ENCODE results near the gene KCNK2.
"Not testable (repeated sequence)": the region's sequence is repeated elsewhere in the genome, so short reads cannot be mapped to it uniquely, and the experiment has no call there.

KCNK2 gene

GRCh38 chr1:215156232-215156631 is 73.7 kb downstream of the KCNK2 start:
- no peak for DNase-seq

GRCh38 chr1:215160351-215160750 is 77.8 kb downstream of the KCNK2 start:
- DNase-seq, result no peak

- DNase-seq, result not testable (repeated sequence)
Observed at GRCh38 chr1:215163144-215163543, 80.6 kb downstream of the KCNK2 start.

GRCh38 chr1:215166886-215167285 is 84.3 kb downstream of the KCNK2 start:
- DNase-seq, result no peak

DNA sequence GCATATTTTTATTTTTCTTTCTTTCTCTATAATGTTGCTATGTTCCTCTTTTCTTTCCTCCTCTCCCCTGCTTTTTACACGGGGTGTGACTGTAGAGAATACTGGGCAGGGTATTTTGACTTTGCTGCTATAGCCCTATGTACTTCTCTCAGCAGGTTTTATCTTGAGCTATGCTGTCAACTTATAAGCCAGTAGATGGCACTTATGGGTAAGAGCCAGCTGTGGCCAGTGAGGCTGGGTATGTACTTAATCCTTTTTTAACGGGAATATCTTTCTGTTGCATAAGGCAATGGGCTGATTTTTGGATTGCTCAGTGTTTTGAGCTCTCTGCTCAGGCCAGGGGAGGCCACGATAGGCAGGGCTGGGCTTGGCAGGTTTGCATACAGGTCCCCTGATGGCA is 99.0 kb downstream of the KCNK2 start:
- DNase-seq, result no peak

DNA sequence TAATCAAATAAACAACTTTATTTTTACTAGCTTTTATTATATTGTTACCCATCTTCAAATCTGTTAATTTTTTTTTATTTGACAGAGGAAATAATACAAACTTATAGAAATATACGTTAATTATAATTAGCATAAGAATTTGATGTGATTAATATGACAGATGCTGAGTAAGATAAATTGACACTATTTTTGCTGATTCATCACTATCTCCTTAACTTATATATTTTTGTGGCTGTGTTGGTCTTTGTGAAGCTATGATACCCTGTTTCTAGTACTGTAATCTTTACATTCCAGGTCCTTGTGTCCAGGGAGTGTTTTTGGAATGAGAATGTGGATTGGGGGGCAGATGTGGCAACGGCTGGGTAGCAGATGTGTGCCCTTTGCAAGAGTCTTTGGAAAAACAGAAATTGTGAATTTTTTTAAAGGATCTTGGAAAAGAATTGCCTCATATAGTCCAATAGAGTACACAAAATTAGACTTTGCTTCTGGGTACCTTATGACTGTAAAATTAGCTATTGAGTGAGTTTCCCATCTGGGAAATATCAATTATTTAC is 102.6 kb downstream of the KCNK2 start:
- DNase-seq, result no peak

DNA sequence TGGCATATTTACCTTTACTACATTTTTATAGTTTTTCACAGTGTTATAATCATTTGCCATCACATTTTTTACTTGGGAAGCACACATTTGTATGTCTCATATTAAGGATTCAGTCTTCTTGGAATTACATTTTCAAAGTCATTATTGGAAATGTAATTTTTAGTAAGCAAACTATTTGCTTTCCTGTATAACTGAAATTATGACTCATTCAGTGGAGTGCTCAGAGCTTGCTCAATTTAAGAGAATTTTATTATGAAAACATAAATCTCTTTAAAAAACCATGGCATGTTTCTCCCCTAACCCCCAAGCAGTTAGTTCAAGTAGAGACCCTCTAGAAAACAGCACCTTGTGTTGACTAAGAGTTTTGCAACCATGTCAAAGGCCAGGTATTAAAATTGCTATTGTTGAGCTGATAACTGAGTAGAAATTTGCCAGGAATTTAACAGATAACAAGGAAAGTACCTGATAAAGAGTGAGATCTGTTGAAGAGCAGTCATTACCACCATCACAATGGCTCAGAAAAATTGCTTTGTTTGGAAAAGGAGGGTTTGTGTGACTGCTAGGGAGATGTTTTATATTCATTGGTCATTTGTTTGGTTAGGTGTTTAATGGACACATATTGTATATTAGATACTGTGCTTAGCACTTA is 105.9 kb downstream of the KCNK2 start:
- DNase-seq, result peak in 2 of 3 experiments; percentile 9 to 55

- DNase-seq, result no peak
Observed at GRCh38 chr1:215192306-215192705, 109.8 kb downstream of the KCNK2 start.

- DNase-seq, result no peak
Observed at GRCh38 chr1:215198021-215198420, 115.5 kb downstream of the KCNK2 start.

- no peak for DNase-seq
Observed at GRCh38 chr1:215200121-215200520, 117.6 kb downstream of the KCNK2 start.

DNA sequence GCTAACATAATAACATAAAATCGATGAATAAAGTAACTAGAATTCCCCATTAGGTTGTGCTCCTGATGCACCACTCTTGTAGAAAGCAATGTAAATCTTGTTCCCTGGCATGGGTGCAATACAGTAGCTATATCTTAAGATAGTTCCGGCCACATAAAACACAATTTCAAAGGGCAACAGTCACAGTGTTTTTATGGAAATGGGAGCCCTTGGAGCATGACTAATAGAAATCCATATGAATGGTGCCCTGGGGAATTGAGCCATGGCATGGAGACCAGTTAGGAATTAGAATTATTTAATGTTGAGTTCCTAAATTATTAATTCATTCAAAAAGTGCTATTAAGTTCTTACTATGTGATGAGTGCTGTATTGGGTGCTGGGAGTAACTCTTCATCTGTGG is 118.7 kb downstream of the KCNK2 start:
- DNase-seq, result no peak

DNA sequence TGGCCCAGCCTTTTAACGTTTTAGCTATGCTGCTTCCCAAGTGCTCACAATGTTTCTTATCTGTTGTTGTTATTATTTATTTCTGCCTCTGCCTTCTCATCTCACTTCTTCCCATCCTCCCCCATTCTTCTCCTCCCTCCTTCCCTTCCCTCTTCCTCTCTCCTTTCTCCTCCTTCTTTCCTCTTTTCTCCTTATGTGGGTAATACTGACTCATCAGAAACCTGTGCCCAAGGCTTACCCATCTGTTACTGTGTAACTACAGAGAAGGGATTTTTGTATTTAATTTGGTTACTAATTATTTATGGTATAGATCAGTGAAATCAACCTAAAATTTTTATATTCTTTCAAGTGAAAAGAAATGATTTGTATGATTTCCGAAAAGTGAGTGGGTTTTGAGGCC is 120.3 kb downstream of the KCNK2 start:
- DNase-seq, result no peak

DNA sequence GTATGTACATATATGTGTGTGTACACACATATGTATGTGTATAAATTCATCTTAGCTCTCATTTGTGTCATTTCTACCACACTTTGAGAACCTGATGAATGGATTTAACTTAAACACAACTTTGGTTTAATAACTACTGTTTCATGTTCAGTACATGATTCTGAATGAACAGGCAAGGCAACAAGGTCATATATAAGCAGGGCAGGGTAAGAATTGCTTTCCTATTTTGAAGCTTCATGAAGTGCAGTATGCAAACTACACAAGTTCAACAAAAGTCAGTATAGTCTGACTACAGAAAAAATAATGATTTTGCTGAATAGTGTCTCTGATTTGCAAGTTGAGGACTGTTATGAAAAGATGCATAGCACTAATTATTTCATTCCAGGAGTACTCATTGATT is 127.6 kb downstream of the KCNK2 start:
- peak in 1 of 3 experiments; percentile 25 for DNase-seq

GRCh38 chr1:215215846-215216245 is 133.3 kb downstream of the KCNK2 start:
- DNase-seq, result peak in 1 of 3 experiments; percentile 10

DNA sequence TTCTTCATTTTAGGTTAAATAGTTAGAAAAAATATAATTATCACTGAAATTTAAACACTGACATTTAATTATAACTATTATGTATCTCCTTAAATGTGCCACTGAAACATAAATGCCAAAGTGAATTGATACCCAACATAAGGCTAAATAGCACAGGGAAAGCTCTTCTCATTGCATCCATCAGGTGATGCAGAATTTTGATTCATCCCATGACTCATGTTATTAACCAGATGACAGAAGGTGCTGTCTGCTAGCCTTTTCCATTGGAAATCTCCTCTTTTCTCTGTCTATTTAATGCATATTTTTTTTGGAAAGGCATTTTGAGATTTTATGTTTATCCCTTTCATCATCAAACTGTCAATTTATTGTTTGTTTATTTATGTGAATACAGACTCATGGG is 136.8 kb downstream of the KCNK2 start:
- no peak for DNase-seq

- no peak for DNase-seq
Observed at GRCh38 chr1:215220346-215220745, 137.8 kb downstream of the KCNK2 start.

DNA sequence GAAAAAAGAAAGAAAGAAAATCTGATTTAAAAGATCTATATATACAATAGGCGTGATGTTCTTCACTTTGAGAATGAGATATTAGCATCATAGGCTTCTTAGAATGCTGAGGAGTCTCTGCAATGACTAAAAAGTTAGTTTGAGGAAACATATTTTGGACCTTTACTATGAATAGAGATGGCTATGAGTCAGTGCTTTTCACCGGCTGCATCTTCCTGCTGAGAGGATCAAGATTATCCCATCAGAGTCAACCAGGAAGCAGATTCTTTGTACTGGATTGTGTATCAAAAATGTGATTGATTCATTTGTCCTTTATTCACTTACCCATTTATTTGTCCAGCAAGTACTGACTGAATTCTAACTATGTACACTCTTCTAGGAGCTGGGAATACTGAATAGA is 144.2 kb downstream of the KCNK2 start:
- no peak for DNase-seq

DNA sequence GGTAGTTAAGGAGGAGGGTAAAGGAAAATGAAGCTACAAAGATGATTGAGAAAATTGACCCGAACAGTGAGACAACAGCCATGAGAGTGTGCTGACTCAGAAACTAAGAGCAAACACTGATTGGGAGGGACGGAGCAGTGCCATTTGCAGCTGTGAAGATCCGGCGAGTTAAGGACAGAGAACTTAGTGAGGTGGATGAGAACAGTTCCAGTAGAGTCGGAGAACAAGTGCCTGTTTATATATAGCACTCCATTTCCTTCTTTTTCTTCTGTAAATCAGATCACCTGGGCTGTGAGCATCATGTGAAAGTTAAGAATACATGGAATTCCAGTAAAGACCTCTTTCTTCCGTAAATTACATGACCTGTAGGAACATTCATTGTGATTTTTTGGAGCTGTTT is 145.7 kb downstream of the KCNK2 start:
- DNase-seq, result no peak

DNA sequence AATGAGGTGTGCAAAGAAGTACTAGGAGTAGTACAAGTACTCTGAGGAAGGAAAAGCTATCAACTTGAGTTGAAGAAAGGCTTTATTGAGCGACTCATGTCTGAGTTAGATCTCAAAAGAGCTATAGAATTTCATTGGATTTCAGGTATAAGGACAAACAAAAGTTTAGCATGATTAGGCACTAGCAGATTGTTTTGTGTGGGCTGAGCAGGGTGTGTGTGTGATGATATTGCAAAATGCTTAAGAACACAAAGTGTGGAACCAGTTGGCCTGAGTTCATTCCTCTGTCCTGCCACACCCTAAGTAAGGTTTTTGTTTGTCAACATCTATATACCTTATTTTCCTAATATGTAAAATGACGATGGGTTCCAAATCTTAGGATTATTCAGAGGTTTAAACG is 158.9 kb downstream of the KCNK2 start:
- no peak for DNase-seq

DNA sequence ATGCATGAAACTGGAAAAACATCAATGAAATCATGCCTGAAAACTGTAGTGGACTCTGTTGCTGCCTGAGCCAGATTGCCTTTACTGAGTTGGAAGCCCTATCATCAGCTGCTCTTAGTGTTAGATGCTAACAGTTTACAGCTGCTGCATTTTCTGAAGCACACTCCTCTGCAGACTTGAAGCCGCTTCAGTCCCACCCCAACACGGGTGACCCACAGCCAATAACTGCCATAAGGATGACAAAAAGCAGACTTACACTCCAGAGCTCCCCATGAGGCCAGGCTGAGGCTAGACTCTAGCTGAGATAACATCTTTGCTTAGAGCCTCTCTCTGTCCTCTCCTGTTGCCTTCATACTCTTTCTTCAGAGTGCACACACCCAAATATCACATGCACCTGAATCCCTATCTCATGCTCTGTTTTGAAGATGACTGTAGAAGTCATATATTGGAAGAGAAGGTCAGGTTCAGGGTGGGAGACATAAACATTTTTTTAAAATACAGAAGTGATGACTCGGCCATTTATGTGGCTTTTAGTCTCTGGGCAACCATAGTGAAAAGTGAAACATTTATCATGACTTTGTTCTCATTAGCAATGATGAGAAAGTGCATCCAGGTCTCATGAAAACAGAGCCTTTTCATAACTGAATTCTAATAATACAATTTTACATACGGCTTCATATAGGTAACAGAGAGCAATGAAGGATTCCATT is 161.0 kb downstream of the KCNK2 start:
- DNase-seq, result no peak

DNA sequence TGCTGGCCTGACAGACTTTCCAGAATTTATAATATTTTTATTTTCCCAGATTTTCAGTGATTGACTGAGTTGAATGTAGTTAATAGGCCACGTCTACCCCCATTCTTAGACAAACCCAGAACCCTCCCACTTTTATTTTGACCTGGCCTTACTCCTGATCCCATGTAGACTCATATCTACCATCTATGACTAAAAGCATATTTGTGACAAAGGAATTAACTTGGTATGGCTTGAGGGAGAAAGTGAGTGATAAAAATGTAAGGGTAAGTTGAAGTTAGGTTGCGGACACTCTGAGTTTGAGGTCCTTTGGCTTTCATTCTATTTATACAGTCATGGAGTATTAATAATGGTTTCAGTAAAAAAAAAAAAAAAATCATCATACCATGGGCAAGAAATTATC is 168.4 kb downstream of the KCNK2 start:
- DNase-seq, result no peak

GRCh38 chr1:215251428-215251827 is 168.9 kb downstream of the KCNK2 start:
- no peak for DNase-seq

DNA sequence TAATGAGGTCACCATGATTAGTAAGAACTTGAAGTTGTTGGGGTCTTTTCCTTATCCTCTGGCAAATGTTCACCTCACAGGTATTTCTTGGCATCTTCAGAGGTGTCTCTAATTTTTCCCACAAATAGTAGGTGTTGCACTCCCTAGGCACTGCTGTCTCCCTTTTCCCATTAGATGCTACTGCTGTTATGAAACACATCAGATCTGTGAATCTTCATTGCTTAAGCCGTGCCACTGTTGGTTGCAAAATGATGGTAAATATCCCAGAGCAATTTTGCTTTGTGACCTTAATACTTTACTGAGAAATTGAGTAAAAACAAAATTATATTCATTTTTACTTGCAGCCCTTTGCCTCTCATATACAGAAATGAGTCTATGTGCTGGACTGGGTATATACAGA is 169.6 kb downstream of the KCNK2 start:
- DNase-seq, result no peak

DNA sequence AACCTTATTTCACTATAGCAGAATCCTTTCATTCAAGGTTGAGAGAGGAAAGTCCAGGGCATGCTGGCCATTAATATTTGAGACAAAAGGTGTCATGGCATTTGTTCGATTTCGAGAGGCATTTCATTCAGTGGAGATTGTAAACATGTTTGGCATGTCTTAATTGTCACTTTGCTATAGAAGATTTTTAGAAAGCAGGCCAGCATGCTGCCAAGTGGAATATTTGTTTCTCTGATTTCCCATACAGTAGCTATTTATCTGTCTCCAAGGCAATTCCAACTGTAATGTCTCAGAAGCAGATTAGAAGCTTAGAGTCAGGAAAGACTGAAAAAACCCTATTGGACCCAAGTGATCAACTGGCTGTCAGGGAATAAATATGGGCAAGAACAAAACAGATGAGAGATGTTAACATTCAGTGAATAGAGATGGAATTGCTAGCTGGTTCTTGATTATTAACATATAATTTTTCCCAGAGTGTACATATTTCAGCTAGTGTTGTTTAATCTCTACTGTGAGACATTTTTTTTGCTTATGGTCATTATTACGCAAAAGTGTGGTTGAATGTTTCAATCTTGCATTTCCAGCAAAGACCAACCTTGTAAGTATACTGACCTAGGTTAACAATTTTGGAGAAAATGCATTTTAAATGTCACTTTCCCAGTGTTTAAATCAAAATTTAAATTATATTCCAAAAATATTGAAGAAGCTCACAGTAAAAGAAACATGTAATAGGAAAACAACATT is 174.6 kb downstream of the KCNK2 start:
- DNase-seq, result no peak

All from NCI-H1417 (cell line).